ENCODE results near the gene NSL1.

DNA sequence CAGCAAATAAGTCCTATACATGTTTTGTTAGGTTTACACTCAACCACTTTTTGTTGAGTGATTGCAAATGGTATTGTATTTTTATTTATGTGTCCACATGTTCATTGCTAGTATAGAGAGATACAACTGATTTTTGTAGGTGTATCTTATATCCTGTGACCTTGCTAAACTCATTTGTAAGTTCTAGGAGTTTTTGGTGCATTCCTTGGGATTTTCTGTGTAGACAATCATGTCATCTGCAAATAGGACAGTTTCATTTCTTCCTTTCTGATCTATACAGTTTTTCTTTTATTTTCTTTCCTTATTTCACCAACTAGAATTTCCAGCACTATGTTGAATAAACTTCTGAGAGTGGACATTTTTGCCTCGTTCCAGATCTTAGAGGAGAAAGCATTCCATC lies 75.4 kb downstream of the NSL1 start:
- TF ChIP-seq, protein P1, sequence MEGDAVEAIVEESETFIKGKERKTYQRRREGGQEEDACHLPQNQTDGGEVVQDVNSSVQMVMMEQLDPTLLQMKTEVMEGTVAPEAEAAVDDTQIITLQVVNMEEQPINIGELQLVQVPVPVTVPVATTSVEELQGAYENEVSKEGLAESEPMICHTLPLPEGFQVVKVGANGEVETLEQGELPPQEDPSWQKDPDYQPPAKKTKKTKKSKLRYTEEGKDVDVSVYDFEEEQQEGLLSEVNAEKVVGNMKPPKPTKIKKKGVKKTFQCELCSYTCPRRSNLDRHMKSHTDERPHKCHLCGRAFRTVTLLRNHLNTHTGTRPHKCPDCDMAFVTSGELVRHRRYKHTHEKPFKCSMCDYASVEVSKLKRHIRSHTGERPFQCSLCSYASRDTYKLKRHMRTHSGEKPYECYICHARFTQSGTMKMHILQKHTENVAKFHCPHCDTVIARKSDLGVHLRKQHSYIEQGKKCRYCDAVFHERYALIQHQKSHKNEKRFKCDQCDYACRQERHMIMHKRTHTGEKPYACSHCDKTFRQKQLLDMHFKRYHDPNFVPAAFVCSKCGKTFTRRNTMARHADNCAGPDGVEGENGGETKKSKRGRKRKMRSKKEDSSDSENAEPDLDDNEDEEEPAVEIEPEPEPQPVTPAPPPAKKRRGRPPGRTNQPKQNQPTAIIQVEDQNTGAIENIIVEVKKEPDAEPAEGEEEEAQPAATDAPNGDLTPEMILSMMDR (IDR thresholded peaks at IDR 0.05) = no peak
- no peak for TF ChIP-seq EZH2 (IDR thresholded peaks at IDR 0.05)
- no peak for TF ChIP-seq EZH2phosphoT487 (IDR thresholded peaks at IDR 0.05)
